MV-4-11 (cell line): Measurements from ENCODE around the gene TM6SF1.
"Not testable (repeated sequence)": the region's sequence is repeated elsewhere in the genome, so short reads cannot be mapped to it uniquely, and the experiment has no call there.

ENCODE experiments used
- DNase-seq: peaks from one replicate; lab custom pipeline; 2025; lab: John Stamatoyannopoulos, UW

The TM6SF1 gene

DNA sequence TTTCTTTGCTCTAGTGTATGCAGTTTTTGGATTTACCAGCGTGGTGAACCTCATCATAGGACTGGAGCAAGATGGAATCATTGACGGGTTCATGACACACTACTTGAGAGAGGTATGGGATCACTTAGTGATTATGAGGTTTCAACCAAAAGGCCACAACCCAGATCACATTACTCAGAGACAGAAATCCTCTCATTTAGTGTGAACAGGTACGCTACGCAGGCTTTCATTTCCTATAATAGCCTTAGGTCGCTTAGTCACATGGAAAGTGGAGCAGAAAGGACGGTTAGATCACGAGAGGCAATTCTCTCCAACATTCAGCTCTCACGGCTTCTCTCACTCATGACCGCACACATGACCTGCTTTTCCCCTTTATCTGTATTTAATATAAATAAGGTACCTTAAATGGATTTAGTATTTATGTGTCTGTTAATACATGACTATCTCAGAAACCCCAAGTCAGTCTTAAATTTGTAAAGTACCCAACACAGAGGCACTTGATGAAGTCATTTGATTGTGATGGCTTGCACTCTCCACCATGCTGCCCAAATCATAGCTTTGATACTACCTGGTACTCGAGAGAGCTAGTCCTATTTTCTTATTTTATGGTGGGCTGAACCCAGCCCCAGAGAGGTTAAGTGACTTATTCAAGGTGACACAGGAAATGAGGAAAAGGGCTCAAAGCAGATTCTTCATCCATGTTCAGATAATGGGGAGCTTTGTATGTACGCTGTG lies 8.6 kb downstream of the TM6SF1 start:
- no peak for DNase-seq

DNA sequence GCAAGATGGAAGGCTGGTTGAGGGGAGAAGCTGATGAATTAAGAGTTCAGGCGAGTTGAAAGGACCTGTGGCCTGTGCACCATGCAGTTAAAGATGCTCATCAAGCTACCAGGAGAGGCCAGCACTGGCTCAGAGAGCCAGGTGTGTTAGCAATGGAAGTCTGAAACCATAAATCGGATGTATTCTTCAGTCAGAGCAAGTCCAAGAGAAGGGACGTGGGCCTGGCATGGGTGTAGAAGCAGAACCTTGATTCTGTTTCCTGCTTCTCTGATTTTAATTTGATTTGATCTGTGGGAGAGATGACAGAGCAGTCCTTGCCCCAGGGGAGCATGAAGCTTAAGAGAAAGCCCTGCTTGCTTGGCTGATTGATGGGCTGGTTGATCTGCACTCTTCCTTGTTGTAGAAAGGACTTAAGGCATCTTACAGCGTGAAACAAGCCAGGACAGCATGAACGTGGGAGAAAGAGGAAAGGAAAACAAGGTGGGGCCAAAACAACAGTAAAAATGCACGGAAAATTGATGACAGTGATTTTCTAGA lies 10.9 kb downstream of the TM6SF1 start:
- no peak for DNase-seq

DNA sequence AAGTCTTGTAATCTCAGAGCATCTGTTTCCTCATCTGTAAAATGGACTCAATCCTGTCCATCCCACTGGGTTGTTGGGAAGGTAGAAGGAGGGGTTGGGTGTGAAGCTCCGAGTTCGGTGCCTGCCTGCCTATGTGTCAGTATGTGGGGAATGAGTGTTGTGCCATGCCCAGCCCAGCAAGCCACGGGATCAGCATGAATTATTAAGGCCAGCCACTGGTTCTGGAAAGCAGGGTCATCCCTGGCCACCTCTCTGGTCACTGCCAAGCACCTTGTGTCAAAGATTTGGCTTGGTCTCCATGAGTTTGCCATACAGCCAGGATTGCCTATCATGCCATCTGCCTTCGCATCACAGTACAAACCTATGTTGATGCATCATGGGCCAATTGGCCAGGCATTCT lies 11.5 kb downstream of the TM6SF1 start:
- no peak for DNase-seq

DNA sequence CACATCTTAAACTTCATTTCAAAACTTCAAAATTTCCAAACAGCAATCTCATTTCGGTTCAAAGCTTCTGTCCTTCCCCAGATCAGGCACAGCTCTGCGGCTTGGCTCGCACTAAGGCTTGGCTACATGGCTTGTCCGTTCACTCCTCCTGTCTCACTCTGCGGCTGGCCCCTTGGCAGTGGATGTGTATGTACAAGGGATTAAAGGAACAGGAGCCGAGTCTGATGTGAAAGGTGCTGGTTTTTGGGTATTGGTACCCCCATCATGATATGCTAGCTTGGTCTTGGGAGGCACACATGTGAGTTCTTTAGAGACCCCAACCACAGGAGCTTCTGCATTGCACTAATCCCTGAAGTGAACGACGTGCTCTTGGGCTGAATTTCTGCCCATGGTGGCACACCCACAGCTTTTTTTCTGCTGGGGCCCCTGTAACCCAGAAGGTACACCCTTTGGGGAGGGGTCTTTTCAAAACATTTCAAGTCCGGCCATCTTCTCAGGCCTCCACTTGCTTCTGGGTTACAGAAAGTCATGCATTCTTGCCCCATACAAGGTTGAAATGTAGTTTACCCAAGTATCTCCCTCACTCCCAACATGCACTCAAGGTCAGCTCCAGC lies 12.6 kb downstream of the TM6SF1 start:
- no peak for DNase-seq

DNA sequence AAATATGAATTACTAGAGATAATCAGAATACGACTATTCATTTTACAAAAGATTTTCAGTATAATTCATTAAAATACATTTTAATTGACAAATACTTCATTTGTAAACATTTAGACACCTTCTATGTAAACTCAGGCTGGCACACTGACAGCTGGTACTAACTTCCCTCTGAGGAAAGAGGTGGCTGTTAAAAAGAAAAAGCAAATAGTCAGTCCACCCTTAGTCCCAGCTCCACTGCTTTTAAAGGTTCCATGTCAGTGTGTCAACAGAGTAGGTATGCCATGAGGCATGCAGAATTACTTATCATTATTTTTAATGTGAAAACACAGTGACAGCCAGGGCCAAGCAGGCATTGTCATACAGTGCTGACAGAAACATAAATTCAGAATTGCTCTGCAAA lies 16.1 kb downstream of the TM6SF1 start:
- DNase-seq = no peak

DNA sequence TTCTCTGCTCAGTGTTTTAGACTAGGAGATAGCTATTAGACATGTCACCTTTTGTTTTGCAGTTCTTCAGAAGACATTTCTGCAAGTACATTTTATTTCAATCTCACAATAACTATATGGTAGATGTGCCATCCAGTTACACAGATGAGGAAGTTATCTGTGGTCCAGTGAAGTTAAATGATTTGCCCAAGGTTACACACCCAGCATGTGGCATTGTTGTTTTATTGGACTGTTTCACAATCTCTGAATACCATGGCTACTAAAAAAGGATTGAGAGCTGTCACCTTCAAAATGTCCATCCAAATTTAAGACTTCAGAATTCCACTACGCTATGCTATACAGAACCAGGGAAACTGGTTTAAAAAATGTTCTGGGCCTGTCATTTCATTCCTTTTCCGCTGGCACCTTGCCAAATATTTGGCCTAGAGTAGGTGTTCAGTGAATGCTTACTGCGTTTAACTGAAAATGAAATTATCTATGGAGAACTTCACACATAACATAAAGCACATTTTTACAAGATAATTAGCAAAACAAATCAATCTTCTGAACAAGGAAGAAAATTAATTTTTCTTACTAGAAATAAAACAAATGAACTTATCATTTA lies 20.2 kb downstream of the TM6SF1 start:
- no peak for DNase-seq

DNA sequence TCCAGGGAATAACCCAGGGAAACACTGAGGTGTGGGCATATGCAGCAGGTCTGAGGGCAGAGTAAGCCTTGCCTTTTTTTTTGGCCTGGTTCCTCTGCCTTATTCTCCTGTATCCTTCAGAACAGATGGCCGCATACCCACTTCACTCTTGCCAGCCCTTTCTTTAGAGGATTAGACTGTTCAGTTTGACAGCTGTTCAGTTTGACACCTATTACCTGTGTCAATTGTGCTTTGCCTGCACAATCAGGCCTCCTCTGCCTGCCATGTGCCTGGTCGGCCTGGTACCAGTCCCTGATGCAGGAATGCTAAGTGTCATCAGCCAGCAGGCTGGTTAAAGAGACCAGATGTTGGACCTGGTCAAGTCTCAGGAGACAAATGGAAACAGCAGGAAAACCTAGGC lies 22.3 kb downstream of the TM6SF1 start:
- DNase-seq = no peak

DNA sequence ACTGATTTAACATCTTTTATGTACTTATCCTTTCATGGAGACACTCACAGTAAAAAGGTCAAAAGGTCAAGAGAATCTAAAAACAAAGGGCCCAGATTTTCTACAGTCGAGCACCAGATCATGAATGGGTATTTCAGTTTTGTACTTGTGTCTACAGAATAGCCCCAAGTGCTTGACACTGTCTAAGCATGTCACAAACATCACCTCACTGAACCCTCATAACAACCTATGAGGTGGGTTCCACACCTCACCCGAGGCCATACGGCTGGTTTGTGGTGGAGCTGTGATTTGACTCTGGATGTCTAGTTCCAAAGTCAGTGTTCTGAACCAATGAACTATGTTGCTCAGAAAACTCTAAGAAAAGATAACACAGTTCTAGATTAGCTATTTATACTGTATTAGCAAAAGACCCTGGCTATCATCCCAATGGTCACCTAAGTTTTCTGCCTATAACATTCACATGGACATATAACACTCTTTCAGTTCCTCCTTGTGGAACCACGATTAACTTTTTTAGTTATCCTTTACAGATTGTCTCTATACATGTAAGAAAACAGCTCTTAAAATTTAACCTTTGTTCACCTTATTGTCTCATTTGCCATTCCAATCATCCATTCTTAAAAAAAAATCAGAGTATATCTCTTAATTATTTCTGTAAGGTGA lies 25.5 kb downstream of the TM6SF1 start:
- DNase-seq = no peak

DNA sequence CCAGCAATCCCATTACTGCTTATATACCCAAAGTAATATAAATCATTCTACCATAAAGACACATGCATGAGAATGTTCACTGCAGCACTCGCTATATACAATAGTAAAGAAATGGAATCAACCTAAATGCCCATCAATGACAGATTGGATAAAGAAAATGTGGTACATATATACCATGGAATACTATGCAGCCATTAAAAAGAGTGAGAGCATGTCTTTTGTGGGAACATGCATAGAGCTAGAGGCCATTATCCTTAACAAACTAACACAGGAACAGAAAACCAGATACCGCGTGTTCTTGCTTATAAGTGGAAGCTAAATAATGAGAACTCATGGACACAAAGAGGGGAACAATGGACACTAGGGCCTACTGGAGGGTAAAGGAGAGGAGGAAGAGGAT lies 34.7 kb downstream of the TM6SF1 start:
- DNase-seq = not testable (repeated sequence)

DNA sequence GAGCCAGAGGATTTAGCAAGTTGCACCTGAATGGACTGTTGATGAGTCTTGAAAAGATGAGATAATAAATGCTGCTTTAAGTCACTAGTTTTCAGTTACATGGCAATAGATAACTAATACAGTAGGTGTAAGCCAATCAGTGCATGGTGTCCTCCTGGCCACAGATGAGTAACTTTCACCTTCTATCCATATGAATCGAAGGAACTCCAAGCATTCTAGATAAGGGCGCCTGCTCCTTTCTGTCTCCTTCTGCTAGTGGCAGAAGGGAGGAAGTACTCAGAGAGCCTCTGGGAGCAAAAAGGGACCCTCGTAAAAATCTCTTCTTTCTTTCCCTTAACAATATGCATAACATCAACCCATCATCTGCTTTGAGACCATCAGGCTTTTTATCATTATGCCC lies 37.3 kb downstream of the TM6SF1 start:
- DNase-seq = no peak

DNA sequence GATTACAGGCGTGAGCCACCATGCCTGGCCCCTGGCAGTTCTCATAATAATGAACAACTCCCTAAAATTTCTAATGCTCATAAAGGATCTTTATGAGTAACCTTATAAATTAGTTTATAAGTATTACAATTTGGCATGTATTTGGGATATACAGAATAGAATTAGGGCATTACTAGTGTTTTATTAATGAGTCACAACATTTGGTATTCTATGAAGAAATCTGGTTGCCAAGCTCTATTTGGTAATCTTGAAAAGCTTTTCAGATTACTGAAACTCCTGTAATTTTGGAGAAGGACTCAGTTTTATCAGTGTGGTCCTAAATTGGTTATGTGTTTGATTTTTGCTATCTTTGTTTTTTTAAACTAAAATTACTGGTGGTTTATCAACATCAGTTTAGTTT lies 45.8 kb downstream of the TM6SF1 start:
- DNase-seq = no peak

DNA sequence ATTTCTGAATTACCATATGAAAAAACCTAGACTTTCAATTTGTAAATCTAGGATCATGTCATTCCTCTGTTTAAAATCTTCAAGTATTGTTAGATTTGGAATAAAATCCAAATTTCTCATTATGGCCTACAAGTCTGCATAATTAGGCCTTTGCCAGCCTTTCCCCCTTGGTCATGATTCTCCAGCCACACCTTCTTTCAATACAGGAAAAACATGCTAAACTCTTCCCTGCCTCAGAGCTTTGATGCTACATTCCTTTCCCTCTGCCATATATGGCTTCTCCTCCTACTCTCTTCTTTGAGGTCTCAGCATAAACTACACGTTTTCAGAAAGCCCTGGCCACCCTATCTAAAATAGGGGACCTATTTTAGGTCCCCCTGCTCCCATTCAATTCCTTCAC lies 48.5 kb downstream of the TM6SF1 start:
- no peak for DNase-seq

DNA sequence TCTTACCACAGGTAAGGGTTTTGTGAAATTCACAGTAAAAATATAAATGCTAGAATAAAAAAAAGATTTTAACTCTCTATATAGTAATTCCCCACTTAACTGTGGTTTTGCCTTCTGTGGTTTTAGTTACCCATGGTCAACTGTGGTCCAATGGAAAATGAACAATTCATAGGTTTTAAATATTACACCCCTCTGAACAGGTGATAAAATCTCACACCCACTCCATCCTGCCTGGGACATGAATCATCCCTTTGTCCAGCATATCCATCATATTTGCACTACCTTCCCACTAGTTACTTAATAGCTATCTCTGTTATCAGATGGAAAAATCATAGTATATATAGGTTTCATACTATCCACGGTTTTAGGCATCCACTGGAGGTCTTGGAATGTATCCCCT lies 50.9 kb downstream of the TM6SF1 start:
- DNase-seq = no peak

DNA sequence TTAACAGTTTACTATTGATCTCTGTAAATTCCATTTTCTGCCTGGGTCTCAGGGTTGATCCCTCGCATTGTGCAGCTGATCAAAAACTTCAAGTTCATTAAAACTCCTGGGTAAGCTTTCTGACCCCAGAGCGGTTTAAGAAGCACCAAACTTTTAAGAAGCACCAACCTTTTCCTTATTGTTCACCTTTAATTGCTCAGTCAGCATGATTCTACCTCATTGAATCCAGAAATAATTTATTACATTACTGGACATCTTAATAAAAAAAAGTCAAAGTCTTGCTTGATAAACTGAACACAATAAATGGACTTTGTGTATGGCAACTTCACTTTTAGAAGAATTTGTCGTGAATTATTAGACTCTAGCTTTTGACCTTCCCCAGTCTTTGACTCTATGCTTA lies 53.3 kb downstream of the TM6SF1 start:
- DNase-seq = no peak

DNA sequence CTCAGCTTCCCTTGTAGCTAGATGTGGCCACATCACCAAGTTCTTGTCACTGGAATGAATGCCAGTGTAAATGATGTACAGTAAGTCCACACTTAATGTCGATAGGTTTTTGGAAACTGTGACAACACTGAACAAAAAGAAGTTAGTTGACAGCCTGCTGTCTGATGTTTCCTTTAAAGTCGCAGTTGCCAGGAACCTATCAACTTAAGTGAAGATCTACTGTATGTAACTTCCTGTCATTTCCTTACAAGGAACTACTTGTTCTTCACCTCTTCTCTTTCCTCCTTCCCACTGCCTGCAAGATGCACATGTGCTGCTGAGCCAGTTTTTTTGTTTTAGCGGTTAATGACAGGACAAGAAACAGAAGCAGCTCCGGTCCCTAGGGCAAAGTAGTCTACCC lies 55.6 kb downstream of the TM6SF1 start:
- DNase-seq = no peak

DNA sequence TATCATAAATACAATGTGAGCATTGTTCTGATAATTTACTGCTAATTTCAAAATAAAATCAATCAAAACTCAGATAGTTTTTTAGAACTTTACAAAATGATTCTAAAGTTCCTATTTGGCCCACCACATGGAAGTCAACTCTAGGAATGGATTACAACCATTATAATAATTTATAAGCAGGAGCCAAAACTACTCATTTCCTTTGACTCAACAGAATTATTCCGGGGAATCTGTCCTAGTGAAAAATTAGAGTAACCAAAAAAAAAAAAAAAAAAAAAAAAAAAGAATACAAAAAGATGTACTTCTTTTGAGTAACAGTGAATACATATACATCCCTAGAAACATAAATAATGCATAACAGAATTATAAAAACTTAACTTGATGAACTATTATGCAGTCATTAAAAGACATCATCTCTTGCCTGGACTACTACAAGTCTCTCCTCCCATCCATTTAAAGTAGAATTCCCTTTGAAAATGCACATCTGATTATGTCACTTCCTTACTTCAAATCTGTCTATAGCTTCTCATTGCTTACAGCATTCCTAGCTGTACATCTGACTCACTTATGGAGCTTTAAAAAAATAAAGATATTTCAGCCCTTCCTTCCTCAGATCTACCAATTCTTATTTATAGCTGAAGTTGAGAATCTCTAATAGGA lies 56.8 kb downstream of the TM6SF1 start:
- no peak for DNase-seq

DNA sequence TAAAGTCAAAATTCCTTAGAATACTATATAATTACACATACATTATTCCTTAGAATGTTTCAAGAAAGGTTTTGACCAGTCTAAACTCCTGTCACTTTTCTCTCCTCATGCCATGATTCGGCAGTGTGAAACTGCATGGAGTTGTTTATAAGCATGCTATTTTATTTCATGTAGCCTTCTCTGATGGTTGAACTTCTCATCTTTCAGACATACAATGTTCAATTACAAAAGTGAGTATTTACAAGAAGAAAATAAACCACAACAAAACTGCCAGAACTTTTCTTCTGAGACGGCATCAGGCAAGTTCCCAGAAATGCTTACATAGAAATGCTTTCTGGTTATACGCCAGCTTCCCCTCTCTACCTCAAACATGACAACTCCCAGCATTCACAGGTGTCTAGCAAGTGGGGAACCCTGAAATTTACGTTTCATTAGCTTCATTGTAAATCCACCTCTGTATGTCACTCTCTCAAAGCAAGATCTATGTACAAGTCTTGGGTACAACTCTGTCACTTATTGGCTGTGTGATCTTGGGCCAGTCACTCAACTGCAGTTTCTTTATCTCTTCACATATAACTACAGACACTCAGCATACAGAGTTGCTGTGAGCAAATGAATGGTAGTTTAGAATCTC lies 57.4 kb downstream of the TM6SF1 start:
- DNase-seq = no peak

DNA sequence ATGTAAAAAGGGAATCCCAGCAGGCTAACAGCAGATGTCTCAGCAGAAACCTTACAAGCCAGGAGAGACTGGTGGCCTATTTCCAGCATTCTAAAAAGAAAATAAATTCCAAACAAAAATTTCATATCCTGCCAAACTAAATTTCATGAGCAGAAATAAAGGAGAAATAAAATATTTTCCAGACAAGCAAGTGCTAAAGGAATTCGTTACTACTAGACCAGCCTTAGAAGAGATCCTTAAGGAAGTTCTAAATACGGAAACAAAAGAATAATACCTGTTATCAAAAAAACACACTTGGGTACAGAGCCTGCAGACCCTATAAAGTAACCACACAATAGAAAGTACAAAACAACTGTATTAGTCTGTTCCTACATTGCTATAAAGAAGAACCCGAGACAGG lies 58.8 kb downstream of the TM6SF1 start:
- DNase-seq = no peak

DNA sequence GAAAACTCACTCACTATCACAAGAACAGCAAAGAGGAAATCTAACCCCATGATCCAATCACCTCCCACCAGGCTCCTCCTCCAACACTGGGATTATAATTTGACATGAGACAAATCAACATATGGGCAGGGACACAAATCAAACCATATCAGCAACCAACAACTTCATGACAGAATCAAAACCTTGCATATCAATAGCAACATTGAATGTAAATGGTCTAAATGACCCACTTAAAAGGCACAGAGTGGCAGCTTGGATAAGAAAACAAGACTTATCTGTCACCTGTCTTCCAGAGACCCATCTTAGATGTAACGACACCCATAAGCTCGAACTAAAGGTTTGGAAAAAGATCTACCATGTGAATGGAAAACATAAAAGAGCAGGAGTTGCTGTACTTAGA lies 59.4 kb downstream of the TM6SF1 start:
- no peak for DNase-seq

DNA sequence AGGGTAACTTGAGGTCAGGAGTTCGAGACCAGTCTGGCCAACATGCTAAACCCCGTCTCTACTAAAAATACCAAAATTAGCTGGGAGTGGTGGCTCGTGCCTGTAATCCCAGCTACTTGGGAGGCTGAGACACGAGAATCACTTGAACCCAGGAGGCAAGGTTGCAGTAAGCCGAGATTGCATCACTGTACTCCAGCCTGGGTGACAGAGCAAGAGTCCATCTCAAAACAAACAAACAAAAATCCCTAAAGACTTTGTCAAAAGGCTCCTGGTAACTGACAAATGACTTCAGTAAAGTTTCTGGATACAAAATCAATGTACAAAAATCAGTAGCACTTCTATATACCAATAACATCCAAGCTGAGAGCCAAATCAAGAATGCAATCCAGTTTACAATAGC lies 62.1 kb downstream of the TM6SF1 start:
- not testable (repeated sequence) for DNase-seq

DNA sequence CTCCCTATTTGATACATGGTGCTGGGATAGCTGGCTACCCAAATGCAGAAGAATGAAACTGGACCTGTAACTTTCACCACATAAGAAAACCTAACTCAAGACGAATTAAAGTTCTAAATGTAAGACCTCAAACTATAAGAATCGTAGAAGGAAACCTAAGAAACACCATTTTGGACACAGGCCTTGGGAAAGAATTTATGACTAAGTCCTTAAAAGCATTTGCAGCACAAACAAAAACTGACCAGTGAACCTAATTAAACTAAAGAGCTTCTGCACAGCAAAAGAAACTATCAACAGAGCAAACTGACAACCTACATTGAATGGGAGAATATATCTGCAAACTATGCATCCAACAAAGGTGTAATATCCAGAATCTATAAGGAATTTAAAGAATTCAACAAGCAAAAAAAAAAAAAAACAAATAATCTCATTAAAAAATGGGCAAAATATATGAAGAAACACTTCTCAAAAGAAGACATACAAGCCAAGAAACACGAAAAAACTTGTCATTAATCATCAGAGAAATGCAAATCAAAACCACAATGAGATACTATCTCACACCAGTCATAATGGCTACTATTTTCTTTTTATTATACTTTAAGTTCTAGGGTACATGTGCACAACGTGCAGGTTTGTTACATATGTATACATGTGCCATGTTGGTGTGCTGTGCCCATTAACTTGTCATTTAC lies 63.2 kb downstream of the TM6SF1 start:
- DNase-seq = no peak
